Activated CD4-positive, alpha-beta T cell treated with anti-CD3 and anti-CD28 coated beads, Interleukin-2, Interleukin-4, amounts not matched to agents 100 ng/mL and 50 ng/mL, durations not matched to agents 16 hours and 8 hours (primary cell): ENCODE results near the gene DLGAP1.
"Not testable (repeated sequence)": the region's sequence is repeated elsewhere in the genome, so short reads cannot be mapped to it uniquely, and the experiment has no call there.

ENCODE experiments used
- DNase-seq: peaks from one replicate; pipeline ENCODE4 v3.0.0-alpha.2; 2020; ENCODE audit warnings: low spot score

The DLGAP1 gene

GRCh38 chr18:4385876-4386275 is 69.2 kb downstream of the DLGAP1 start:
- no peak for DNase-seq

GRCh38 chr18:4384932-4385331 is 70.2 kb downstream of the DLGAP1 start:
- DNase-seq = no peak

- DNase-seq = no peak
These were observed 80.5 kb downstream of the DLGAP1 start for GRCh38 chr18:4374564-4374963.

- no peak for DNase-seq
These were observed 85.4 kb downstream of the DLGAP1 start for GRCh38 chr18:4369705-4370104.

GRCh38 chr18:4360221-4360715 is 94.8 kb downstream of the DLGAP1 start:
- DNase-seq = no peak

- DNase-seq = no peak
These were observed 96.5 kb downstream of the DLGAP1 start for GRCh38 chr18:4358618-4359017.

GRCh38 chr18:4357579-4357978 is 97.5 kb downstream of the DLGAP1 start:
- DNase-seq = no peak

- DNase-seq = no peak
These were observed 98.2 kb downstream of the DLGAP1 start for GRCh38 chr18:4356929-4357328.

GRCh38 chr18:4353853-4354418 is 101.2 kb downstream of the DLGAP1 start:
- no peak for DNase-seq

GRCh38 chr18:4352746-4353551 is 102.2 kb downstream of the DLGAP1 start:
- no peak for DNase-seq

GRCh38 chr18:4351005-4351404 is 104.1 kb downstream of the DLGAP1 start:
- DNase-seq = no peak

- DNase-seq = no peak
These were observed 119.7 kb downstream of the DLGAP1 start for GRCh38 chr18:4335386-4335785.

GRCh38 chr18:4333043-4333442 is 122.1 kb downstream of the DLGAP1 start:
- no peak for DNase-seq

- DNase-seq = no peak
These were observed 135.1 kb downstream of the DLGAP1 start for GRCh38 chr18:4319738-4320677.

- no peak for DNase-seq
These were observed 136.8 kb downstream of the DLGAP1 start for GRCh38 chr18:4318311-4318710.

- DNase-seq = not testable (repeated sequence)
These were observed 143.2 kb downstream of the DLGAP1 start for GRCh38 chr18:4311945-4312344.

GRCh38 chr18:4311136-4311535 is 144.0 kb downstream of the DLGAP1 start:
- DNase-seq = no peak

- no peak for DNase-seq
These were observed 145.9 kb downstream of the DLGAP1 start for GRCh38 chr18:4309227-4309626.

GRCh38 chr18:4308576-4308975 is 146.5 kb downstream of the DLGAP1 start:
- no peak for DNase-seq

- no peak for DNase-seq
These were observed 155.7 kb downstream of the DLGAP1 start for GRCh38 chr18:4299395-4299794.

- no peak for DNase-seq
These were observed 161.8 kb downstream of the DLGAP1 start for GRCh38 chr18:4293337-4293736.

GRCh38 chr18:4292696-4293095 is 162.4 kb downstream of the DLGAP1 start:
- DNase-seq = no peak
